Measurements from ENCODE around the gene SLC5A1.

GRCh38 chr22:32059426-32059825, 16.4 kb downstream of the SLC5A1 start:
- TF ChIP-seq POLR2A (IDR thresholded peaks at IDR 0.05): no peak
- no peak for TF ChIP-seq CTCF (IDR thresholded peaks at IDR 0.05)
